GM12875 (cell line): ENCODE data around the gene ATP11A.

Experiments
- H3K4me3 ChIP-seq: one replicate; pipeline ENCODE4 v1.5.1; 2011; ENCODE audit warnings: low read depth, low read length, control low read depth
- CTCF ChIP-seq: IDR thresholded peaks from 2 replicates; pipeline ENCODE4 v1.5.1; 2011; ENCODE audit warnings: low read depth, mild to moderate bottlenecking, control low read depth, inconsistent platforms, low read length, moderate library complexity, borderline replicate concordance; ENCODE audit not compliant: insufficient read depth

The ATP11A gene

GRCh38 chr13:112934078-112934477 is 244.2 kb downstream of the ATP11A start:
- H3K4me3 ChIP-seq: no peak overlapping the region
- no peak for TF ChIP-seq CTCF
